GM12891 (cell line): ENCODE data around the gene EGR4.

Source experiments
- DNase-seq: peaks from one replicate; pipeline ENCODE4 v3.0.0; 2011; ENCODE audit warnings: low spot score; ENCODE audit not compliant: insufficient read length
- FAIRE-seq: peaks from 2 replicates; lab custom pipeline; 2011; peaks lifted over from hg19 to GRCh38; lab: Jason Lieb, UNC
- PAX5 ChIP-seq: IDR thresholded peaks from 2 replicates; pipeline ENCODE4 v1.6.1; 2011; ENCODE audit warnings: low read length, moderate library complexity, mild to moderate bottlenecking; ENCODE audit not compliant: insufficient read depth, severe bottlenecking
- POLR2A ChIP-seq: IDR thresholded peaks from 2 replicates; pipeline ENCODE4 v1.6.1; 2011; ENCODE audit warnings: low read depth, low read length, control low read depth
- POLR2AphosphoS5 ChIP-seq: IDR thresholded peaks from 2 replicates; pipeline ENCODE4 v1.6.1; 2011; ENCODE audit warnings: low read depth, low read length, control low read depth
- POU2F2 ChIP-seq: IDR thresholded peaks from 2 replicates; pipeline ENCODE4 v1.6.1; 2011; ENCODE audit warnings: low read depth, mild to moderate bottlenecking, control low read depth, low read length, moderate library complexity
- SPI1 ChIP-seq: IDR thresholded peaks from 2 replicates; pipeline ENCODE4 v1.6.1; 2011; ENCODE audit warnings: low read depth, low read length, control low read depth
- TAF1 ChIP-seq: IDR thresholded peaks from 2 replicates; pipeline ENCODE4 v1.6.1; 2011; ENCODE audit warnings: low read depth, low read length, control low read depth

The EGR4 gene

DNA sequence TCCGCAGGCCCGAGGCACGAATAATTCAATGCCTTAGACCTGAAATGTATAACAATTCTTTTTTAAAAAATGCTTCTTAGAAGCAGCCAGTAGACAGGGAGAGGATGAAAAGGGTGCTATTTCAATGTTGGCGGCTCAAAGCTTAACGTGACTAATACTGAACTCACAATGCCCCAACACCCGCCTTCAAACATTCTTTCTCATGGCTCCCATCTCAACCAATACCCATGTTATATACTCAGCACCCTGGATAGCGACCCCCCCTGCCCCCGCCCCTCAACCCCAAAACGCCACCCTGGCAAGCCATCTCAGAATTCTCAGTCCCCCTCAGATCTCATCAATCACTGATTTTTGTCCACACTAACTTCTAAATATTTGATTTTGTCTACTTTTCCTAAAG, 13.5 kb downstream of the EGR4 start:
- DNase-seq (no peak), FAIRE-seq (no peak)
- TF ChIP-seq POLR2A (no peak), PAX5 (no peak), SPI1 (no peak), TAF1 (no peak), POU2F2 (no peak)

DNA sequence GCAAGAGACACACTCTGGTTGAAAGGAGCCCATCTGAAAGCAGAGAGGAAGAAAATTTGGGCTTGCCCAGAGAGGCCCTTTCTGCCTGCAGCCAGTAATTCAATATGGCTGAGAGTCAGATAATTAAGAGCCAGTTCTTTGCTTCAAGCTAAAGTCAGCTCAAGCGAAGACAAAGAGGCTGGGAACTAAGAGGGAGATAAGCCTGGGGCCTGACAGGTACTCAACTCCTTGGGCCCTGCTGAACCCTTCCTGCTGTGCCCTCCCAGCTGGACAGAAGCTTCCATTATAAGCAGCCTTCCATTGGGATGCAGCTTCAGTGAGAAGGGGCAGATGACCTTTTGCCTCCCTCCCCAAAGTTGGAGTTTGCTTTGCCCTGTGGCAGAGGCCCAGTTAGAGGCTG, 21.1 kb downstream of the EGR4 start:
- FAIRE-seq (no peak), DNase-seq (no peak)
- no peak for TF ChIP-seq SPI1

DNA sequence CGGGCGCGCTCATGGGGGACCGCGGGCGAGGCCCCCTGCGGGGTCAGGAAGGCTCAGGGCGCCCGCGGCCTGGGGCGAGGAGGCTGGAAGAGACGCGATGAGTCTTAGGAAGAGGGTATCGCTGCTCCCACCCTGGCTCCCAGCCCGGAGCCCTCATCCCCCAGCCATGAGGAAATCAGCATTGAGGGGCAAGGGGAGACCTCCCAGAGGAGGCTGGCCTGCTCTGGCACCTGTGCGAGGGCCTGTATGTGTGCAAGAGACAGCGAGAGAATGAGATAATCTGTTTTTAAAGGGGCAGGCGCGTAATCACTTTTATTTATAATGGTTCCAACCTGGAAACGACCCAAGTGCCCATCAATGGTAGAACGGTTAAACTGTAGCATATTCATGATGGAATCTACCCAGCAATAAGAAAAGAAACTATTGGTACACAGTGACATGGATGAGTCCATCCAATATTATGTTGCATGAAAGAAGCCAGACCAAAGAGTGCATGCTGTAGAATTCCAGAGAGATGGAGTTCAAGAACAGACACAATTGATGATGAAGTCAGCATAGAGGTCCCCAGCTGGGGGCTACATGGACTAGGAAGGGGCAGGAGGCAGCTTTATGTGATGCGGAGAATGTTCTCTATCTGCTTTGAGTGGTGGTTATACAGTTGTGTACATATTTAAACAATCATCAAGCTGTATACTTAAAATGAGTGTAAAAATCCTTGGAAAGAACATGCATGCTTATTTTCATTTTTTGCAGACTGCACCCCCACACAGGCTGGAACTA, 23.5 kb downstream of the EGR4 start:
- FAIRE-seq (no peak), DNase-seq (no peak)
- TF ChIP-seq POLR2A (no peak), SPI1 (no peak)

DNA sequence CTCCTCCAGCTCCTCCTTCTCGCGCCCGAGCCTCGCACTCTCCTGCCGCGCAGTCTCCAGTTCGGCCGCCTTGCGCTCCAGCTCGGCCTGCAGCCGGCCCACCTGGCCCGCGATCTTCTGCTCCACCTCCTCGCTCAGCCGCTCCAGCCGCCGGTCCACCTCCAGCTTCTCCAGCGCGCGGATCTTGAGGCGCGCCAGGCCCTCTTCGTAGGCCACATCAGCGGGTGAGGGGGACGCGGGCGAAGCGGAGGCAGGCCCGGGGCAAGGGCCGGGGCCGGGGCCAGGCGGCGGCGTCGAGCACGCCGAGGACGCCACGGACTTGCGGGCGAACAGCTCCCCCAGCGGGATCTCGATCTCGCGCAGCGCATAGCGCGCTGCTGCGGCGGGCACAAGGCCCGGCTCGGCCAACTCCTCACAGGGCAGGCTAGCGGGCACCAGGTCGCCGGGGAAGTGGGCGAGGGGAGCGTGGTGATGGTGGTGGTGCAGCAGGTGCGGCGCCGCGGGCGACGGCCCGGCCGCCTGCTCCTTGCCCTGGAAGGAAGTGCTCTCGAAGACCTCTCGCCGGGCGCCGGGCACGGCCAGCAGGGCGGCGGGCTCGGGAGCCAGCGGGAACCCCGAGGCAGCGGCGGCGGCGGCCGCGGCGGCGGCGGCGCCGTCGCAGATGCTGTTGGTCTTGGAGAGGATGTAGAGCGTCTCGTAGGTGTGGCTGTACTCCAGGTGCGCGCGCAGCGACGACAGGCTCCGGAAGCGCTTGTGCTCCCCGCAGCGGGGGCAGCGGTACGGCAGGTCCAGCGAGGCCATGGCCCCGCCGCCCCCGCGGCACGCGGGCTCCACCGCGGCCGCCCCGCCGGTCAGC, 24.3 kb downstream of the EGR4 start:
- TF ChIP-seq SPI1 (no peak), POLR2A (no peak), PAX5 (no peak), POU2F2 (no peak), POLR2AphosphoS5 (no peak), TAF1 (no peak)
- FAIRE-seq (no peak), DNase-seq (no peak)

DNA sequence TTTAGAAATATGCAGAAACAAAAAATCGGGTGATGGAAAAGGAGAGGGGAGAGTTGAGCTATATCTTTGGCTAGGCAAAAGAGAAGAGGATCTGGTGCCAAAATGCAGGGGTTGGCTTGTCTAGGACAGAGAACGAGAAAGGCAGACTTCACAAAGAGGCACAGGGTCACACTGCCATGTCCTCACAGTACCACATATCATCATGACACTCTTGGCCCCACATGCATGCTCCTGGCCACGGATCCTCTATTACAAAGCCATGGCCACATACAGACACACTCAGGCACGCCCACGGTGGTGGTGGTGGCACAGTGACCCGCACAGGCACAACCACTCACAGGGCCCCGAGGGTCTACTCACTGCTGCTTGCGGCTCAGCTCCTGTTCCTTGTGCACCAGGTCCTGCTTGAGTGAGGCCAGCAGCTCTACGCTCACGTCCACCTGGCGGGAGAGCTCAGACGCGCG, 24.9 kb downstream of the EGR4 start:
- FAIRE-seq (no peak), DNase-seq (no peak)
- TF ChIP-seq POU2F2 (no peak), POLR2AphosphoS5 (no peak), POLR2A (no peak), PAX5 (no peak), SPI1 (no peak), TAF1 (no peak)

DNA sequence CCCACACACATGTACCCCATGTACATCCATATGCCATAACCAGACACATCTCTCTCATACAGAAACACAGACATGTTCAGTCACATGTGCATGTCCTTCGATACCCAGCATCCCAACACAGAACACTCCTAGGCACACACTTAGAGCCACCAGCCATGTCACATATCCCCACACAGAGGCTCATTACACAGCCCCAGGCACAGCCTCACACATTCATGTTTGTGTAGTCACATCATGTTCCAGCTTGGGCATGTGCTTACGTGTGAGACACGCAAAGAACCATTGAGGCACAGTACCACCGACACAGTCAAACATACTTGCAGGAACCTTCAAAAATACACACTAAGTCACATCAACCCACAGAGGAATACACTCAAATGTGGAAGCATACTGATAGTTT, 26.3 kb downstream of the EGR4 start:
- peak; percentile 75 for FAIRE-seq
- TF ChIP-seq POLR2A (no peak), POLR2AphosphoS5 (no peak), TAF1 (no peak), SPI1 (no peak), POU2F2 (no peak), PAX5 (no peak)

DNA sequence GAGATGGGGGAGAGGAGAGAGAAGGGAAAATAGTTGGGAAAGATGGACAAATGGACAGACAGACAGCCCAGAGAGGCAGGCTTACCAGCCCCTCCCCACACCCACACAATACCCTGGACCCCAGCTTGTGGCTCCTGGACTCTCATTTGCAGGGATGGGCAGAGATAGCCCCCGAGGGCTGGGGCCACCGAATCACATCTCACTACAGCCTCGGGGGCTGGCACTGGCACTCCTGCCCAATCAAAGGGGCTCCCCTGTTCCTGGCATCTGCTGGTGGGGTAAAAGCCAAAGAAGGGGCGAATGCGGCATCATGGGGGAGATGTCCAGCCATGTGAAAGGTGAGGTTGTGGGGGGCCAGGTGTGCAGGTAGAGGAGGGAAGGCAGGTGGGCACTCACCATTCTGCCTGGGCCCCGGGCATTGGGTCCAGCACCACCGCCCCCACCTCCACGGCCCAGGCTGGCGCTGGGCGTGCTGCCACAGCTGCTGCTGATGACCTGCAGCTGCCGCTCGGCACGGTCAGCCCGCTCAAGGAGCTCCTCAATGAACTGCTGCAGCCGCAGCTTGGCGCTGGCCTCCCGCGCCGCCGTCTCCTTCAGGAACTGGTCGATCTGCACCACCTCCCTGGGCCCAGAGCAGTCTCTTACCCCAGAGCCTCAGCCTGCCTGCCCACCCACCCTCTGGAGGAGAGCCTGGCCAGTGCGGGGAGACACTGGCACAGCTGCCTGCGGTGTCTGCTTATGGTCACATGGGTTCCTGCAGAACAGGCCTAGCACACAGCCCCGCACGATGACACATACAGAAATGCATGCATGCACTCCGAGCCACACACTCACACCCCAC, 27.1 kb downstream of the EGR4 start:
- FAIRE-seq (no peak), DNase-seq (no peak)
- TF ChIP-seq PAX5, result no peak
- TF ChIP-seq SPI1, result no peak
- TF ChIP-seq POLR2AphosphoS5, result no peak
- TF ChIP-seq POLR2A, result no peak
- TF ChIP-seq POU2F2, result no peak
- TF ChIP-seq TAF1, result no peak

More for the DNA sequence above, 26.3 kb downstream of the EGR4 start:
- DNase-seq, result no peak

DNA sequence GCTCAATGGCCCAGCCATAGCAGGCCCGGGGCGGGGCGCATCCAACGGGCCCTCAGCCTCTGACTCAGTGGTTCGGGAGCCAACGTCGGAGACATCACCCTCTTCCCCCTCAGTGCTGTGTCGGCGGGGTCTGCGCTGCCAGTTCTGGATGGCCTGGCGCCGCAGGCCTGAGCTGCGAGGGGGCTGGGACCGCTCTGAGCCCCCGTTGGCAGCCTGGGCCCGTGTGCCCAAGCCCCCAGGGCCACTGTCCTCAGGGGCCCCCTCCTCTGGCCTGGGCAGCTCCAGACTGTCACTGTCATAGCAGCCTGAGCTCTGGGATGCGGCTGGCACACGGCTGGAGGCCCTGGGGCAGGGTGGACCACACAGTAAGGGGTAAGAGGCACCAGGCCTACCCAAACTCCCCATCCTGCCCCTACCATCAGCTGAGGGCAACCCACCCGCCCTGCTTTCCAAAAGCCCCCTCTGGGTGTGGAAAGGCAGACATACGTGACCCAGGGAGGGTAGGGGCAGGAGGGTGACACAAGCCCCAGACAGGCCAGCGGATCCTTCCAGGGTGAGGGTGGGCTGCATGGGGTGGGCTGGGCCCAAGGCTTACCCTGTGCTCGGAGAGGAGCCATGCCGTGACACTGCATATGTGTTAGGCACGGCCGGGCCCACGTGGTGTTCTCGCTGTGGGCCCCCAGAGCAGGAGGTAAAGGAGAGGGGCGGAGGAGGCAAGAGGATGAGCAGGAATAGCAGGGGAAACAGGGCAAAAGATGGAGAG, 27.9 kb downstream of the EGR4 start:
- no peak for DNase-seq
- TF ChIP-seq TAF1 (no peak), POLR2A (no peak), PAX5 (no peak), POLR2AphosphoS5 (no peak), POU2F2 (no peak), SPI1 (no peak)
- FAIRE-seq, result no peak

DNA sequence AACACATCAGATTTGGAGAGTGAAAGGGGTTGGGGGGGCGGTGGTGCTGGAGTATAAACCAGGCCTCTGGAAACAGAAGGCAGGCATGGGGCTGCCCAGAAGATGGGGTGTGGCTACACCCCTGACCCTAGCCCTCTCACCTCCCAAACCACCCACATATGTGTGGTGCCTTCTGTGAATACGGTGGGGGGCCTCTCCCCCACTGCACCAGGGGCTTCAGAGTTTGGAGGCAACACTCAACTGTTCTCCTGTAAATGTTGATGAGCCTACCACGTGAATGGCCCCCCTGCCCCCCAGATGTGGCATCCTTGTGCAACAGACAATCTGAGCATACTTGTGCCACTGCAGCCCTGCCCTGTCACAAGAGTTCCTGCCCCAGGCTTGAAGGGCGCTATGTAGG, 28.6 kb downstream of the EGR4 start:
- TF ChIP-seq TAF1, result no peak
- TF ChIP-seq POU2F2, result no peak
- no peak for TF ChIP-seq PAX5
- no peak for TF ChIP-seq POLR2AphosphoS5
- TF ChIP-seq POLR2A, result no peak
- TF ChIP-seq SPI1, result no peak
- FAIRE-seq, result no peak
- no peak for DNase-seq
